A673 (cell line): ENCODE measurements around the gene GBE1. TPM values are rescaled to one million over a fixed set of nuclear protein-coding genes. Genes with fewer than 3 reads are reported as not detected.

Experiments
- BruUV-seq: library from RNA; stranded (reverse); fragments of 400-500 nt; replicated peaks from 2 replicates; lab custom pipeline; 2021; lab: Mats Ljungman, UMichigan
- CTCF ChIA-PET: fragments of 300-600 bp; sonication (Branson Sonifier 250); formaldehyde crosslinking; loops from one replicate; lab custom pipeline; 2022; ENCODE audit warnings: antibody characterized with exemption; lab: Charles Lee
- POLR2A ChIA-PET: fragments of 300-600 bp; sonication (Branson Sonifier 250); formaldehyde crosslinking; loops from one replicate; lab custom pipeline; 2022; ENCODE audit warnings: antibody characterized with exemption; ENCODE audit not compliant: low non-redundant PET; lab: Charles Lee
- DNase-seq: peaks from one replicate; pipeline ENCODE4 v3.0.0-alpha.2; 2015; ENCODE audit warnings: low spot score
- H3K27ac ChIP-seq: fragments of 200-600 bp; sonication (generic); 2 replicates; pipeline ENCODE4 v1.5.1; 2016; ENCODE audit warnings: mixed run types, low read depth, mild to moderate bottlenecking, mixed read lengths, antibody characterized with exemption, low read length; ENCODE audit not compliant: poor library complexity, severe bottlenecking
- H3K27me3 ChIP-seq: fragments of 200-600 bp; sonication (generic); replicated peaks from 2 replicates; pipeline ENCODE4 v1.6.1; 2017; ENCODE audit warnings: mixed run types, low read depth, mild to moderate bottlenecking, mixed read lengths, antibody characterized with exemption, low read length; ENCODE audit not compliant: insufficient read depth, poor library complexity
- H3K36me3 ChIP-seq: fragments of 200-600 bp; sonication (generic); 2 replicates; pipeline ENCODE4 v1.6.1; 2016; ENCODE audit warnings: mixed run types, mild to moderate bottlenecking, mixed read lengths, antibody characterized with exemption, low read length; ENCODE audit not compliant: insufficient read depth, poor library complexity, severe bottlenecking
- H3K4me1 ChIP-seq: fragments of 200-600 bp; sonication (generic); 2 replicates; pipeline ENCODE4 v1.6.1; 2017; ENCODE audit warnings: mixed run types, mild to moderate bottlenecking, mixed read lengths, antibody characterized with exemption, low read length; ENCODE audit not compliant: insufficient read depth, poor library complexity, severe bottlenecking
- H3K4me3 ChIP-seq: fragments of 200-600 bp; sonication (generic); 2 replicates; pipeline ENCODE4 v1.5.1; 2016; ENCODE audit warnings: low read depth, mixed run types, mild to moderate bottlenecking, mixed read lengths, low read length; ENCODE audit not compliant: poor library complexity, severe bottlenecking
- H3K9me3 ChIP-seq: fragments of 200-600 bp; sonication (generic); 2 replicates; pipeline ENCODE4 v1.6.1; 2016; ENCODE audit warnings: mixed run types, low read depth, mild to moderate bottlenecking, mixed read lengths, antibody characterized with exemption, low read length; ENCODE audit not compliant: poor library complexity, severe bottlenecking
- EZH2 ChIP-seq: fragments of 200-600 bp; sonication (generic); IDR thresholded peaks from 2 replicates; pipeline ENCODE4 v1.6.1; 2017; ENCODE audit warnings: borderline replicate concordance, low read depth, mild to moderate bottlenecking, mixed read lengths, antibody characterized with exemption, low read length; ENCODE audit not compliant: poor library complexity, severe bottlenecking
- intact Hi-C: fragments of 100-400 bp; cut with micrococcal nuclease; formaldehyde crosslinking; loops from one replicate; pipeline ENCODE4 v1.10.0; 2022; ENCODE audit not compliant: unreplicated experiment
- total RNA-seq: library from RNA; stranded (reverse); gene quantifications from 2 replicates; pipeline ENCODE4 v1.2.3, GENCODE V29; 2021
- TF ChIP-seq, protein P1 (sequence below): fragments of 300-800, 200-600 bp; sonication (generic); conservative IDR thresholded peaks from 2 replicates; pipeline ENCODE4 v1.5.1; 2017; ENCODE audit warnings: low read depth, mild to moderate bottlenecking, antibody characterized with exemption, low read length, moderate library complexity, mixed read lengths

The GBE1 gene
- total RNA-seq, 1 experiment from 2014 or later = 8.2 TPM

GRCh38 chr3:81702126-81702525 lies 59.3 kb downstream of the GBE1 start:
- TF ChIP-seq, protein P1, sequence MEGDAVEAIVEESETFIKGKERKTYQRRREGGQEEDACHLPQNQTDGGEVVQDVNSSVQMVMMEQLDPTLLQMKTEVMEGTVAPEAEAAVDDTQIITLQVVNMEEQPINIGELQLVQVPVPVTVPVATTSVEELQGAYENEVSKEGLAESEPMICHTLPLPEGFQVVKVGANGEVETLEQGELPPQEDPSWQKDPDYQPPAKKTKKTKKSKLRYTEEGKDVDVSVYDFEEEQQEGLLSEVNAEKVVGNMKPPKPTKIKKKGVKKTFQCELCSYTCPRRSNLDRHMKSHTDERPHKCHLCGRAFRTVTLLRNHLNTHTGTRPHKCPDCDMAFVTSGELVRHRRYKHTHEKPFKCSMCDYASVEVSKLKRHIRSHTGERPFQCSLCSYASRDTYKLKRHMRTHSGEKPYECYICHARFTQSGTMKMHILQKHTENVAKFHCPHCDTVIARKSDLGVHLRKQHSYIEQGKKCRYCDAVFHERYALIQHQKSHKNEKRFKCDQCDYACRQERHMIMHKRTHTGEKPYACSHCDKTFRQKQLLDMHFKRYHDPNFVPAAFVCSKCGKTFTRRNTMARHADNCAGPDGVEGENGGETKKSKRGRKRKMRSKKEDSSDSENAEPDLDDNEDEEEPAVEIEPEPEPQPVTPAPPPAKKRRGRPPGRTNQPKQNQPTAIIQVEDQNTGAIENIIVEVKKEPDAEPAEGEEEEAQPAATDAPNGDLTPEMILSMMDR = no peak
- TF ChIP-seq EZH2 = no peak
- H3K27me3 ChIP-seq = no peaks in the 10 kb centered on the region
- no peaks in the 10 kb centered on the region for H3K36me3 ChIP-seq
- no peak overlapping the region for H3K27ac ChIP-seq
- BruUV-seq = no TSS peak
- no peaks in the 10 kb centered on the region for H3K9me3 ChIP-seq
- no peaks in the 10 kb centered on the region for H3K4me1 ChIP-seq
- H3K4me3 ChIP-seq = no peak overlapping the region
- CTCF ChIA-PET = no interaction called here
- POLR2A ChIA-PET = no interaction called here
- no peak for DNase-seq
- intact Hi-C loops = no loop called here

GRCh38 chr3:81699536-81700320 lies 61.7 kb downstream of the GBE1 start:
- Histone ChIP-seq H3K27me3 (no peaks in the 10 kb centered on the region), H3K36me3 (no peaks in the 10 kb centered on the region), H3K27ac (no peak overlapping the region), H3K4me3 (no peak overlapping the region), H3K4me1 (no peaks in the 10 kb centered on the region), H3K9me3 (no peaks in the 10 kb centered on the region)
- intact Hi-C loops = no loop called here
- ChIA-PET CTCF (no interaction called here), POLR2A (no interaction called here)
- DNase-seq = no peak
- TF ChIP-seq, protein P1 = no peak
- TF ChIP-seq EZH2 = no peak
- no TSS peak for BruUV-seq

GRCh38 chr3:81696090-81696489 lies 65.4 kb downstream of the GBE1 start:
- Histone ChIP-seq H3K27me3 (no peaks in the 10 kb centered on the region), H3K9me3 (no peaks in the 10 kb centered on the region), H3K27ac (no peak overlapping the region), H3K36me3 (no peaks in the 10 kb centered on the region), H3K4me1 (no peaks in the 10 kb centered on the region), H3K4me3 (no peak overlapping the region)
- CTCF ChIA-PET = no interaction called here
- no TSS peak for BruUV-seq
- TF ChIP-seq, protein P1 = no peak
- TF ChIP-seq EZH2 = no peak
- POLR2A ChIA-PET = no interaction called here
- intact Hi-C loops = no loop called here
- DNase-seq = no peak
